CD14-positive monocyte (primary cell): Measurements from ENCODE around the gene BMP4. TPM values are rescaled to one million over a fixed set of nuclear protein-coding genes. Genes with fewer than 3 reads are reported as not detected.

Source experiments
- DNase-seq, 3 donors: peaks; one replicate each; pipeline ENCODE4 v3.0.0-alpha.2; 2011 to 2022
- H2AFZ ChIP-seq: 2 replicates; pipeline ENCODE4 v1.6.0; 2012; ENCODE audit warnings: mild to moderate bottlenecking, low read depth, low read length, inconsistent platforms; ENCODE audit not compliant: insufficient read depth, poor library complexity, severe bottlenecking
- H3K27ac ChIP-seq, 2 donors: 1 replicate in 1 of 2; 2 replicates in 1 of 2; pipeline ENCODE4 v1.5.1; 2012 to 2013; ENCODE audit warnings: low read length in 2 of 2, control low read depth in 1 of 2, inconsistent platforms in 1 of 2, low read depth in 1 of 2, mild to moderate bottlenecking in 1 of 2
- H3K27me3 ChIP-seq, 2 donors: one replicate each; pipeline versions ENCODE4 v1.6.0 to v1.6.1; 2011 to 2013; ENCODE audit warnings: low read length in 2 of 2; ENCODE audit not compliant: control insufficient read depth in 2 of 2, insufficient read depth in 2 of 2
- H3K36me3 ChIP-seq, 2 donors: replicated peaks in 1 of 2; 1 replicate in 1 of 2; 2 replicates in 1 of 2; pipeline versions ENCODE4 v1.5.1 to v1.6.1; 2012 to 2013; ENCODE audit warnings: low read length in 2 of 2, control low read depth in 1 of 2, inconsistent platforms in 1 of 2, mild to moderate bottlenecking in 1 of 2; ENCODE audit not compliant: insufficient read depth in 2 of 2, control insufficient read depth in 1 of 2
- H3K4me1 ChIP-seq, 2 donors: 1 replicate in 1 of 2; 2 replicates in 1 of 2; pipeline versions ENCODE4 v1.5.1 to v1.6.1; 2012 to 2013; ENCODE audit warnings: low read length in 2 of 2, control low read depth in 1 of 2, inconsistent platforms in 1 of 2, mild to moderate bottlenecking in 1 of 2, moderate library complexity in 1 of 2; ENCODE audit not compliant: insufficient read depth in 2 of 2, control insufficient read depth in 1 of 2
- H3K4me2 ChIP-seq: replicated peaks from 2 replicates; pipeline ENCODE3; 2012; ENCODE audit warnings: low read length, moderate library complexity, mild to moderate bottlenecking; ENCODE audit not compliant: poor library complexity, severe bottlenecking; ENCODE audit errors: extremely low read depth
- H3K4me3 ChIP-seq, 3 experiments: fragments of 200-600 bp in 1 of 3; sonication (generic) in 1 of 3; replicated peaks in 1 of 3; 1 replicate in 2 of 3; 2 replicates in 1 of 3; pipeline ENCODE4 v1.5.1; 2011 to 2013; ENCODE audit warnings: low read length in 3 of 3, mild to moderate bottlenecking in 3 of 3, control low read depth in 2 of 3, low read depth in 2 of 3, inconsistent platforms in 1 of 3, moderate library complexity in 1 of 3
- H3K79me2 ChIP-seq: 2 replicates; pipeline ENCODE4 v1.6.0; 2012; ENCODE audit warnings: mild to moderate bottlenecking, control low read depth, inconsistent platforms, low read length, moderate library complexity; ENCODE audit not compliant: insufficient read depth
- H3K9ac ChIP-seq: 2 replicates; pipeline ENCODE4 v1.6.0; 2017; ENCODE audit warnings: low read length, mild to moderate bottlenecking; ENCODE audit not compliant: insufficient read depth, poor library complexity, severe bottlenecking
- H3K9me3 ChIP-seq, 2 donors: replicated peaks in 1 of 2; 1 replicate in 1 of 2; 2 replicates in 1 of 2; pipeline versions ENCODE4 v1.5.1 to v1.6.1; 2012 to 2013; ENCODE audit warnings: low read length in 2 of 2, control low read depth in 1 of 2; ENCODE audit not compliant: control insufficient read depth in 1 of 2, insufficient read depth in 1 of 2
- H4K20me1 ChIP-seq: 2 replicates; pipeline ENCODE4 v1.6.0; 2012; ENCODE audit warnings: mild to moderate bottlenecking, low read length, control low read depth, moderate library complexity; ENCODE audit not compliant: insufficient read depth
- H3K27ac Mint-ChIP-seq, 7 donors: one replicate each; pipeline ENCODE4 v1.8.0; 2020; ENCODE audit warnings: mild to moderate bottlenecking in 7 of 7, mixed read lengths in 7 of 7, moderate library complexity in 6 of 7, inconsistent platforms in 2 of 7
- H3K27me3 Mint-ChIP-seq, 3 donors: one replicate each; pipeline ENCODE4 v1.8.0; 2021 to 2022; ENCODE audit warnings: low read depth in 3 of 3, mild to moderate bottlenecking in 3 of 3, mixed read lengths in 3 of 3, moderate library complexity in 3 of 3, inconsistent platforms in 1 of 3
- H3K36me3 Mint-ChIP-seq, 2 donors: one replicate each; pipeline ENCODE4 v1.8.0; 2020; ENCODE audit warnings: mixed read lengths in 2 of 2, inconsistent platforms in 1 of 2, mild to moderate bottlenecking in 1 of 2
- H3K4me1 Mint-ChIP-seq: one replicate; pipeline ENCODE4 v1.8.0; 2020; ENCODE audit warnings: mild to moderate bottlenecking, mixed read lengths
- H3K4me3 Mint-ChIP-seq, 2 donors: one replicate each; pipeline ENCODE4 v1.8.0; 2020; ENCODE audit warnings: mild to moderate bottlenecking in 2 of 2, mixed read lengths in 2 of 2, moderate library complexity in 1 of 2
- H3K9me3 Mint-ChIP-seq, 7 donors: one replicate each; pipeline ENCODE4 v1.8.0; 2020 to 2022; ENCODE audit warnings: mixed read lengths in 7 of 7, mild to moderate bottlenecking in 6 of 7, moderate library complexity in 6 of 7, inconsistent platforms in 2 of 7
- CTCF ChIP-seq: fragments of 200-600 bp; IDR thresholded peaks from one replicate; pipeline ENCODE4 v1.8.0; 2022; ENCODE audit warnings: antibody characterized with exemption, mild to moderate bottlenecking
- WGBS: methylation state at CpG from one replicate; pipeline ENCODE4 v1.1.5; 2013; ENCODE audit warnings: missing lambda C conversion rate; ENCODE audit not compliant: insufficient coverage; 5-methylcytosine and 5-hydroxymethylcytosine counted together
- intact Hi-C, 2 donors: fragments of 100-400 bp; cut with micrococcal nuclease; formaldehyde crosslinking; loops; one replicate each; pipeline versions ENCODE4 v1.15.0 to v1.15.1; 2023
- polyA minus RNA-seq: library from RNA; depleted of rRNA, polyadenylated mRNA; stranded (reverse); fragments of >200 nt; gene quantifications from 2 replicates; pipeline ENCODE4 v1.2.3, GENCODE V29; 2012
- polyA plus RNA-seq, 3 donors: library from polyadenylated mRNA; depleted of rRNA in 1 of 3; unstranded in 2 of 3; stranded (reverse) in 1 of 3; fragments of 300-500 nt in 2 of 3; fragments of >200 nt in 1 of 3; fragmentation: Illumina TruSeq in 2 of 3; gene quantifications; 1 replicate in 2 of 3; 2 replicates in 1 of 3; pipeline ENCODE4 v1.2.3, GENCODE V29; 2012 to 2021
- total RNA-seq, 12 experiments: library from RNA in 1 of 12; stranded (reverse) in 1 of 12; fragments of 120-200 nt in 1 of 12; gene quantifications; one replicate each; pipeline ENCODE4 v1.2.4 and lab custom pipeline; 2013 to 2026; ENCODE audit warnings: mixed read lengths in 6 of 12, inconsistent platforms in 1 of 12

Gene BMP4
- 0.10 TPM for total RNA-seq (2013)
- polyA plus RNA-seq (under 1 TPM in 1 of 3 donors, not detected in 2; 0.28 TPM), polyA minus RNA-seq (0.28 TPM in 1 of 2 replicates, not detected in the other), total RNA-seq (lab: John Stamatoyannopoulos, UW) (0 to 1.1 (median 0.06) reads per million in 11 experiments)

GRCh38 chr14:53956427-53957201 is at the start of gene BMP4:
Gene BMP4 (minus strand): TSS chr14:53956825. CDS start chr14:53952222, 4,603 bp downstream.
- under 1% methylated on average over 35 of the region's 45 CpGs for whole genome bisulfite sequencing
- Mint-ChIP-seq H3K9me3 (peaks cover 0 to 23% (median 13%) of the 10 kb centered on the region in 7 donors), H3K4me1 (peaks cover 29% of the 10 kb centered on the region), H3K27ac (no peak within 1 kb of the TSS), H3K4me3 (peak within 1 kb of the TSS; percentile 20 to 93), H3K36me3 (peaks cover 0 to 2% of the 10 kb centered on the region in 2 donors), H3K27me3 (peaks cover 62 to 85% (median 73%) of the 10 kb centered on the region in 3 donors)
- Histone ChIP-seq H3K79me2 (no peaks in the 10 kb centered on the region), H3K4me2 (peak within 1 kb of the TSS; percentile 67), H3K27ac (no peak within 1 kb of the TSS), H3K4me1 (peaks cover 24 to 32% of the 10 kb centered on the region in 2 donors), H3K36me3 (no peaks in the 10 kb centered on the region), H3K9me3 (peaks cover 4 to 22% of the 10 kb centered on the region in 2 donors), H4K20me1 (no peaks in the 10 kb centered on the region), H3K9ac (no peak within 1 kb of the TSS), H2AFZ (no peak within 1 kb of the TSS), H3K4me3 (peak within 1 kb of the TSS in 1 of 3 experiments; percentile 8), H3K27me3 (peaks cover 61 to 83% of the 10 kb centered on the region in 2 donors)
- intact Hi-C loops = no loop called here
- DNase-seq = no peak
- TF ChIP-seq CTCF = no peak

DNA sequence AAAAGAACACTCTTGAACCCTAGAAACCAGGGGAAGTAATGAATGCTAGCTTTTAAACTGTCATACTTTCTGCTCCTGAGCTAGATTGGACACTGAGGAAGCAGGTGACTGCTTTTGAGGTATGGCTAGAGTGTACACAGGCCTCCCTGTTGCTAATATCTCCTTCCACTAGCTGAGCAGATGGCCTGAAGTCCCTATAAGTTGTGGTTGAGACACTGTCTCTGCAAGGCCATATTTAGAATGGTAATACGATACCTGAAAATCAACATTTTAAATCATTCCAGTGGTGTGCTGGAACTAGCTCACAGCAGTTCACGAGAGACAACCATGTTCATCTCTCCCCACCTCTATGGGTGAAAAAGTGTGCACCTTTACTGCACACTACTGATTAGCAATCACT is 46.4 kb upstream of the BMP4 start:
- Histone ChIP-seq H3K9me3 (no peaks in the 10 kb centered on the region), H4K20me1 (no peaks in the 10 kb centered on the region), H3K4me2 (no peak overlapping the region), H3K27me3 (no peaks in the 10 kb centered on the region), H3K27ac (no peak overlapping the region), H3K36me3 (no peaks in the 10 kb centered on the region), H2AFZ (no peak overlapping the region), H3K4me3 (no peak overlapping the region), H3K9ac (no peak overlapping the region), H3K4me1 (no peaks in the 10 kb centered on the region), H3K79me2 (no peaks in the 10 kb centered on the region)
- Mint-ChIP-seq H3K27me3 (peaks cover 0 to 2% (median 1%) of the 10 kb centered on the region in 3 donors), H3K4me3 (no peak overlapping the region), H3K36me3 (no peaks in the 10 kb centered on the region), H3K9me3 (peaks cover 0 to 9% (median 4%) of the 10 kb centered on the region in 7 donors), H3K4me1 (no peaks in the 10 kb centered on the region), H3K27ac (no peak overlapping the region)
- intact Hi-C loops = no loop called here
- no peak for DNase-seq
- no peak for TF ChIP-seq CTCF
- no CpG with 5 or more reads among the region's 2 CpGs for WGBS
